HG03135 (cell line): ENCODE data around the gene LAMC1.

Experiments used
- ATAC-seq: cut with Tn5 transposase; IDR thresholded peaks from one replicate; pipeline ENCODE4 v1.9.1; 2021; ENCODE audit warnings: mild to moderate bottlenecking, moderate library complexity; ENCODE audit not compliant: unreplicated experiment

LAMC1 gene

DNA sequence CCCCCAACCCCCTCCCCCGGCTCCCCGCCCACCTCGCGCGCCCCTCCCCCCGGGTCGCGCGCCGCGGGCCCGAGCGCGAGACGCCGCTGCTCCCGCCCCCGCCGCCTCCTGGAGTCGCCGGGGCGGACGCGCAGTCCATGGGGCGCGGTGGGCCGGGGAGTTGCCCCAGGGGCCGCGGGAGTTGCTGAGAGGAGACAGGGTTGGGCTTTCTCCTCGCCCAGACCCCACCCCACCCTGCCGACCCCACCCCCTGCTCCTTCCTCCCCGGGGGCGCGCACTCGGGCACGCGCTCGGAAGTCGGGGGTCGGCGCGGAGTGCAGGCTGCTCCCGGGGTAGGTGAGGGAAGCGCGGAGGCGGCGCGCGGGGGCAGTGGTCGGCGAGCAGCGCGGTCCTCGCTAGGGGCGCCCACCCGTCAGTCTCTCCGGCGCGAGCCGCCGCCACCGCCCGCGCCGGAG, at the start of gene LAMC1:
Gene LAMC1, plus strand, starts transcription at position 275 of the 455 bp plus-strand sequence. CDS start 297 bp downstream, outside the sequence.
- peak; percentile 37 for ATAC-seq

DNA sequence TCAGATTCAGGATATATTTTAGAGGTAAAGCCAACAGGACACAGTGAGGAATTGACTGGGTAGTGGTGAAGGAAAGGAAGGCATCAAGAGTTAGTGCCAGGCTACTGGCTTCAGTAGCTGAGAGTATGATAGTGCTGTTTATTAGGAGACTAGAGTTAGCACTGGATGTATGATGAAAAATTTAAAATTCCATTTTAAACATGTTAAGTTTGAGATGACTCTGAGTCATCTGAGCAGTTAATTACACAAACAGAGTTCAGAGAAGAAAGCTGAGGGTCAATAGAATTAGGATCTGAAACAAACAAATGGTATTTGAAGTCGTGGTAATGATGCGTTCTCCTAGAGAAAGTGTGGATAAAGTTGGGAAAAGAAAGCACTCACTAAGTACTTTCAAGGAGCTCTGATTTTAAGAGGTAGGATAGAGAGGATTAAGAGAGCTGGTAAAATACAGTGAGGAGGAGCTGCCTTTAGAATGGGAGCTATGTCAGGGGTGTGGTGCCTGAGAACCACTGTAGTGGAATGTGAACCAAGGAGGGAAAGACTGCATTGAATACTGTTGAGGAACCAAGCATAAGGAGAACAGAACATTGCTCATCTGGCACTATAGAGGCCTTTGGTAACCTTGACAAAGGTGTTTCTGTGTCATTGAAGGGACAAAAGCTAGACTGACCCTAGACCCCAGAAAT, 48.6 kb upstream of the LAMC1 start:
- no peak for ATAC-seq

DNA sequence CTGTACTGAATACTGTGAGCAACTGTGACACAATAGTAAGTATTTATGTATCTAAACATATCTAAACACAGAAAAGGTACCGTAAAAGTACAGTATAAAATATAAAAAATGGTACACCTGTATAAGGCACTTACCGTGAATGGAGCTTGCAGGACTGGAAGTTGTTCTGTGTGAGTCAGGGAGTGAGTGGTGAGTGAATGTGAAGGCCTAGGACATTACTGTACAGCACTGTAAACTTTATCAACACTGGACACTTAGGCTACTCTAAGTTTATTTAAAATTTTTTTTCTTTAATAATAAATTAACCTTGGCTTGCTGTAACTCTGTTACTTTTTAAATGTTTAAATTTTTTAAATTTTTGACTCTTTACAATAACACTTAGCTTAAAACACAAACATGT, 45.7 kb upstream of the LAMC1 start:
- no peak for ATAC-seq

DNA sequence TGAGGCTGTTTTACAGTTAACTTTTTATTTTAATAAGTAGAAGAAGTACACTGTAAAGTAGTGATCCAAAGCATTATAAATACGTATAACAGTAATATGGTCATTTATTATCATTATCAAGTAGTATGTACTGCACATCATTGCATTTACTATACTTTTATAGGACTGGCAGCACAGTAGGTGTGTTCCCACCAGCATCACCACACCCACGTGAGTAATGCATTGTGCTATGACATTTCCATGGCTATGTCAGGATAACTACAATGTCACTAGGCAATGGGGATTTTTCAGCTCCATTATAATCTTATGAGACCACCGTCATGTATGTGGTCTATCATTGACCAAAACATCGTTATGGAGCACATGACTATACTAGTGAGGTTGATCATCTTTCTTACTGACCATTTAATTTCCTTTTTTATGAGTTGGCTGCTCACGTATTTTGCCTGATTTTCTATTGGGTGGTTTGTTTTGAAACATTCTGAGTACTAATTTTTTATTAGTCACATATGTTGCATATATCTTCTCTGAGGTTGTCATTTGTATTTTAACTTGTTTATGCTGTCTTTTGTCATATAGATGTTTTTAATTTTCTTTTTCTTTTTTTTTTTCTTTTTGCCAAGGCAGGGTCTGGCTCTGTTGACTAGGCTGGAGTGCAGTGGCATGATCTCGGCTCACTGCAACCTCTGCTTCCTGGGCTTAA, 44.9 kb upstream of the LAMC1 start:
- ATAC-seq = no peak

DNA sequence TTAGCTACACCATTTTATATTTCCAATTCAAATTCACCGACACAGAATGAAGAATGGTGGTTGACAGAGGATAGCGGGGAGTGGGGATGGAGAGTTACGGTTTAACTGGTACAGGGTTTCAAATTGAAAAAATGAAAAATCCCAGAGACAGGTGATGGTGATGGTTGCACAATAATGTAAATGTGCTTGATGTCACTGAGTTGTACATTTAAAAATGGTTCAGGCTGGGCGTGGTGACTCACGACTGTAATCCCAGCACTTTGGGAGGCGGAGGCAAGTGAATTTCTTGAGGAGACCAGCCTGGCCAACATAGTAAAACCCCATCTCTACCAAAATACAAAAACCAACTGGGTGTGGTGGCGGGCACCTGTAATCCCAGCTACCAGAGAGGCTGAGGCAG, 39.1 kb upstream of the LAMC1 start:
- no peak for ATAC-seq

DNA sequence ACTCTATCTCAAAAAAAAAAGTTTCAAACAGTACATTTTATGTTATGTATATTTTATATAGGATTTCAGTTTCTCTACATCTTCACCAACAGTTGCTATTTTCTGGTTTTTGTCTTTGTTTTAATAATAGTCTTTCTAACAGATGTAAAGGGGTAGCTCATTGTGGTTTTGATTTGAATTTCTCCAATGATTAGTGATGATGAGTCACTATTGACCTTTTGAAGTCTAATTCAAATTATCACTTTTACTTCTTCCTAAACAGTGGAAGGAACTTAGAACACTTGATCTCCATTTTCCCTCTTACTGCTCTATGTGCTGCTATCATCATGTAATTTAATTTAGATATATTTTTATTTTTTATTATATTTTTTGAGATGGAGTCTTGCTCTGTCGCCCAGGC, 38.6 kb upstream of the LAMC1 start:
- ATAC-seq = no peak

DNA sequence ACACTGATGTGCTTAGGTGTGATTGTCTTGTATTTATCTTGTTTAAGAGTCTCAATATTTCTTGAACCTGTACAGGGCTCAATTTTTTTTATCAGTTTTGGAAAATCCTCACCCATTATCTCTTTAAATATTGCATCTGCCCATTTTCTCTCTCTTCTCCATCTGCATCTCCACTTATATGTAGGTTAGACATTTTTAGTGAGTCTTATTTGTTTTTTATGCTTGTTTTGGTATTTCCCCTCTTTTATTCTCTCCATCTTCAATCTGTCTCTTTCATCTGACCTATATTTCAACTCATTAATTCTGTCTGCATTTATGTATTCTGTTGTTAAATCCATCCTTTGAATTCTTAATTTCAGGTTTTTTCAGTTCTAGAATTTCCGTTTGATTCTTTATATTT, 37.3 kb upstream of the LAMC1 start:
- no peak for ATAC-seq

DNA sequence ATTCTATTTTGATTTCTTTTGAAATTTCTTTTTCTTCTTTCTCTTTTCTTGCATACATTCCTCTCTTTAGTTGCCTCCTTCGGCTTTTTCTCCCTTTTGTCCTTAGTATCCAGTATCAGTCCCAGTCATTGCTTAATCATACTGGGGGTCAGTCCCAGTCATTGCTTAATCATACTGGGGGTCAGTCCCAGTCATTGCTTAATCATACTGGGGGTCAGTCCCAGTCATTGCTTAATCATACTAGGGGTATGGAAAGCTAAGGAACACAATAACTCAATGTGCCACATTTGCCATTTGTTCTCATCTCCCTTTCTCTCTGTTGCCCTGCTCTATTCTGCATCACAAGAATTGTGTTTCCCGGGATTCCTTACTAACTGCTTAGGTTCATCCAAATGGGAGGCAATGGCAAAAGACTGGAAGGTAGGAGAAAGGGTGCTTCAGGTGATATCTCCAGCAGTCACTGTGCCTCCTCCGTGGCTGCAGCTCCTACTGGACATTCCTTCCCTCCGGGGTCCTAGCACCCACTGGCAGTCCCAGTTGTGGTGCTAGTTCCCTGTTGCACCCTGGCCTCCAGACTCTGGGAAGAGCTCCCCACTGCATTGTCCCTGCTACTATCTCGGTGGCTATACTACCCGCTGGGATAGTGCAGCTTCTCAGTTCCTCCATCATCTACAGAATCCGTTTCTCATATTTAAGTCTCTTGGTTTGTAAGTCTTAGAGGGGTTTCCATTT, 32.6 kb upstream of the LAMC1 start:
- no peak for ATAC-seq

DNA sequence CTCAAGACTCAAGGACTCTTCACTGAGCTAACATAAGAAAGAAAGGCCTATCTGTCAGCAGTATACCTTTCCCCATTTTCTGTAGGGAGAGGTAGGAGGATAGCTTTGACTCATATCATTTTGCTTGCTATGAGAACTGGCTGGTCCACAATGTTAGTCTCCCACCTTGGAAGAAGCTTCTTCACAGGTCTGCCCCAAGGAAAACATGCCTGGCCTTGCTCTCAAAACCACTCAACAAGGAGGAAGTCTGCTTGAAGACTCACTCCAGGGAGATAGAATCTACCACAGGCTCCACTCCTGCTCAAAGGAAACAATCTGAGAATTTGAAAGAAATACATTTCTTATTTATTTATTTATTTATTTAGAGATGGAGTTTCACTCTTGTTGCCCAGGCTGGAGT, 29.5 kb upstream of the LAMC1 start:
- ATAC-seq = no peak

DNA sequence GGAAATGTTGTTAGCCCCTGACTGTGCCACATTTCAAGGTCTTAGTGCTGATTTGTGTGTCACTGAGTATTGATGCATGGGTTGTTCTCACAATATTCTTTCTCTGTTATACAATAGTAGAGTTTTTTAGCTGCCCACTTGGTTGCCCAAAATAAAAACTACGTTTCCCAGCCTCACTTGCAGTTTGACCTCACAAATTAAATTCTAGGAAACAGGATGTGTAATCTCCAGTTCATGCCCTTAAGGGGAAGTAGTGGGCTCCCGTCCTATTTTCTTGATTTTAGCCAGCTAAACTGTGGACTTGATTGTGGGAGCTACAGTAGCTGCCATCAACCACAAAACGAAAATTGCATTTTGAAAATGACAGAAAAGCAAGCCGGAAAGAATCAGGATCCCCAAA, 27.3 kb upstream of the LAMC1 start:
- ATAC-seq = no peak

DNA sequence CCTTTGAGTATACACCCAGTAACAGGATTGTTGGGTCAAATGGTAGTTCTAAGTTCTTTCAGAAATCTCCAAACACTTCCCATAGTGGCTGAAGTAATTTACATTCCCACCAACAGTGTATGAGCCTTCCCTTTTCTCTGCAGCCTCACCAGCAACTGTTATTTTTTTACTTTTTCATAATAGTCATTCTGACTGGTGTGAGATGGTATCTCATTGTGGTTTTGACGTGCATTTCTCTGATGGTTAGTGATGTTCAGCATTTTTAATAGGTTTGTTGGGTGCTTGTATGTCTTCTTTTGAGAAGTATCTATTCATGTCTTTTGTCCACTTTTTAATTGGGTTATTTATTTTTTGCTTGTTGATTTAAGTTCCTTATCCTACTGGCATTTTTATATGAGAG, 26.4 kb upstream of the LAMC1 start:
- no peak for ATAC-seq

DNA sequence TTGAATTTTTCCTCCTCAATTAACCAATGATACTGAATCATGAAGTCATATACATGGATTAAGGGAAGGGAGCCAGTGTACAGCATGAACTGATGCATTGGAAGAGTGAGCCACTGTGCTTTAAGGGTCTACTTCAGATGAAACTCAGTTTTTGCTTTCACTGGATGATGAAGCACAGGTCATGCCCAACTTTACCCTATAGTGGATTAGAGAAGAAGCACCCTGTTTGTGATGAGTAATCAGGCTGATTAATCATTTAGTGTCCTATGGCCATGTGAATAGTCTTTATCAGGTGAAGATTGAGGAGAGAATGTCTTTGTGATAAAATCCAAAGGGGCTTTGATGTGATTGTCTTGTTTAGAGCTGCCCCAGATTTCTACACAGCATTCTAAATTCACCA, 24.7 kb upstream of the LAMC1 start:
- no peak for ATAC-seq

DNA sequence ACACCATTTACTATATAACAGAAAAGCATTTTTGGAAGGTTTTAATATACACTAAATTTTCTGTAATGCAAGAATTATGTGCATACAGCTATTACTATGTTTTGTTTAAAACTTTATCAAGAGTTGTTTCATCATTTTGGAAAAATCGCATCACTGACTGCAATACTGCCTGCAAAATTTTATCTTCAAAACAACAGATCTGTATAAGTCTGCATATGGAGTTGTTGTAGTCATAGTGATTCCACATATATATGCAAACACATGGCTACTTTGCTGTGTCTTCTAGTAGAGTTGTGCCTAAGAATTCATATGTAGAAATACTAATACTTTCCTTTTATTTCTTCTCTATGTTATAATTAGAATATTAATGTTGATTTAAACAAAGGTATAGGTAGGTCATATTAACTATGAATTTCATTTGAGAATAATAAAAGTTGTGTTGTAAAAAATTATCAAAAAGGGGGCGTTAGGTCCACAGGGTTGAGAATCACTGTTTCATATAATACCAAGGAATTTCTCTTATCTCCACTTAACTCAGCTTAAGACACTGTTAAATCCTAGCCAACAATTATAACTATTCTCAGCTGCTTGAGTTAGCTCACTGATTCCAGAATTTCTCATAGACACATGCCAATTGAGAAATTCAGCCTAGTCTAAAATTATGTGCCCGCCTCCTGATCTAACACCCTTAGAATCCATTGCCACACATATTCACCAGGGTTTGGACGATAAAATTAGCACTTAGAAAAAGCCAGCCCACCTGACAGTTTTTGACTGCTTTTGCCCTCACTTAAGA, 22.9 kb upstream of the LAMC1 start:
- ATAC-seq = no peak

DNA sequence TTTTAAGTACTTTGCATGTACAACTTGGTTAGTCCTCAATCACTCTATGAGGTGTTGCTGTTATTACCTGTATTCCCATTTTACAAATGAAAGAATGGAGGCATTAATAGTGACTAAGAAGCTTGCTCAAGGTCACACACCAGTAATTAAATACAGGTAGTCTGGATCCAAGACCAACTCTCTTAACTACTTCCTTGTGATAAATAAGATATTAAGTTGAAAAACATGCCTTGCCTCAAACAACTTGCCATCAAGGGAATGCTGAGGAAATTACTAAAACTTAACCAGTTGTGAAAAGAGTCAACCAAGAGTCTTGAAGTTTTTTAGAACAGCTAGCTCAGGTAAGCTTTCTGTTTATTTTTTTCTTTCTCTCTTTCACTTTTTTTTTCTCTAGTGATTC, 21.0 kb upstream of the LAMC1 start:
- no peak for ATAC-seq

DNA sequence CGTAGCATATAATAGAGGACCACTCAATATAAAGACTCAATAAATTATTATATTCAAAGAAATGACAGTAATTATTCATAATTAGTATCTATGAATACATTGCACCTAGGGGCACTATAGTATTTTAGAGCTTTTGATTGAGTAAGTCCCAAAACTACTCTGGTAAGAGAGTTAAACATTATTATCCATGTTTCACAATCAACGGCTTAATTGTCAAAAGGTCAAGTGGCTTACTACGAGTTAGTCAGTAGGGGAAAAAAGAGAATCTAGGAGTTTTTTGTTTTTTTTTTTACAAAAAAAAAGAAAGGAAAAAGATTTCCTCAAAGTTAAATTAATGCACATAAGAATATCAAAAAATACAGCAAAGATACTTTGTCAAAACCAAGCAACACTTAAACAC, 20.4 kb upstream of the LAMC1 start:
- ATAC-seq = no peak

DNA sequence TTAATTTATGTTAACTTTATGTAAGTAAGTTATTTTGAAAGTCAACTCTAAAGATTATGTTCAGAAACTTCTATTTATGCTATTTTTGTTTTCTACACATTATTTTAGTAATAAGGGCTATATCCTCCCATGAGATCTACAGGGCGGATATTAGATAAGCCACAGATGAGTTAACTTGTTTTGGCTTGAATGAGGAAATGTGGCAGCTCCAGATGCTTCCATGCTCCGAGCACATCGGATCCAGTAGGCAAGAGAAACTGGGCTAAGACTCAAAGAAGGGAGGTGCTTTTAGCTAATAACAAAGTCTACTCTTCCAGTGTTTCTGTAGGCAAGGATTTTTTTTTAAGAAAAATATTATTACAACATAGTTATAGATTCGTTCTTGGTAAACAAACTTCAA, 20.0 kb upstream of the LAMC1 start:
- no peak for ATAC-seq

DNA sequence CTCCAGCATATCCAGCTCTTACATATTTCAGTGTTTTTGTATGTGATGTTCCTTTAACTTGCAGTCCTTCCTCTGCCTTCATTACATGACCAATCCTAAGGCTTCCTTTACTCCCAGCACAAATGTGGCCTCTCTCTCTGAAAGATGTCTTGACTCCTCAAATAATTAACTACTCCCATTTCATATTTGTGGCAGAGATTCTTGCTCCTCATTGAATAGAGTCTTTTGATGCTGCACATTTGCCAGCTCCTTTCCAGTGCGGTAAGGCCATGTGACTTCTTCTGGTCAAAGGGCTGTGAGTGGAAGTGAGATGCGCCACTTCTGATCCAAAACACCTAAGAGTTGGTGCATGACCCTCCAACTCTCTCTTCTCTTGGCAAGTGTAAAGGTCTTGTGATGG, 19.1 kb upstream of the LAMC1 start:
- ATAC-seq = no peak

DNA sequence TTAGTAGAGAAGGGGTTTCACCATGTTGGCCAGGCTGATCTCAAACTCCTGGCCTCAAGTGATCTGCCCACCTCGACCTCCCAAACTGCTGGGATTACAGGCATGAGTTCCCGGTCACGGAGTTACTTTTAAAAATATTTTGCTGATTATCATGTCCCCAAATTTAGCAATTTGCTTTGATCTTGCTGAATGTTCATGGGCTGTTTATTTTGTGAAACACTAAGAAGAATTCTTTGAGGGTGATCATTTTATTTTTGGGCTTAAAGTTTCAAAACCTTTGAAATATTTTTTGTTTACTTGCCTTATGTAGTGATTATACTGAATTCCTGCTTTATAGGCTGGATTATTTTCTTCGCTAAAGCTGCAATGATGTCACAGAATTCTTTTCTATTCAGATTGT, 11.4 kb upstream of the LAMC1 start:
- no peak for ATAC-seq

DNA sequence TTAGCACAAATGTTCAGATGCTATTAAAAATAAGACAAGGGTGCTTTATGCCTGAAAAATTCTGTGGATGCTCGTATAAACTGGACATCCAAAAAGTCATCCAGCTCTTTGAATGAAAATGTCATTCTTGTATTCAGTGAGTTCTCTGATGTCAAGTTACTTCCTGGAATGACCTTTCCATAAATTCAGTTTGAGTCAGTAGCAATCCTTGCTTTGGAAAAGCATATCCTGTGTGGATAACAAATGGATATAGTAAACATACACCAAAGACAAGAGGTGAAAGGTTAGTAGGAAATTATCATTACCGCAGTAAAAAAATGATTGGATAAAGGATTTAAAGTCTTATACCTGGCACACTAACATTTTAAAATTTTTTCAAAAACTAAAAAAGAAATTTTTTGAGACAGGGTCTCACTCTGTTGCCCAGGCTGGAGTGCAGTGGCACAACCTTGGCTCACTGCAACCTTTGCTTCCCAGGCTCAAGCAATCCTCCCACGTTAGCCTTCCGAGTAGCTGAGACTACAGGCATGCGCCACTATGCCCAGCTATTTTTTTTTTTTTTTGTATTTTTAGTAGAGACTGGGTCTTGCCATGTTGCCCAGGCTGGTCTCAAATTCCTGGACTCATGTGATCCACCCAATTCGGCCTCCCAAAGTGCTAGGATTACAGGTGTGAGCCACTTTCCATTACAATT, 10.8 kb upstream of the LAMC1 start:
- ATAC-seq = no peak

DNA sequence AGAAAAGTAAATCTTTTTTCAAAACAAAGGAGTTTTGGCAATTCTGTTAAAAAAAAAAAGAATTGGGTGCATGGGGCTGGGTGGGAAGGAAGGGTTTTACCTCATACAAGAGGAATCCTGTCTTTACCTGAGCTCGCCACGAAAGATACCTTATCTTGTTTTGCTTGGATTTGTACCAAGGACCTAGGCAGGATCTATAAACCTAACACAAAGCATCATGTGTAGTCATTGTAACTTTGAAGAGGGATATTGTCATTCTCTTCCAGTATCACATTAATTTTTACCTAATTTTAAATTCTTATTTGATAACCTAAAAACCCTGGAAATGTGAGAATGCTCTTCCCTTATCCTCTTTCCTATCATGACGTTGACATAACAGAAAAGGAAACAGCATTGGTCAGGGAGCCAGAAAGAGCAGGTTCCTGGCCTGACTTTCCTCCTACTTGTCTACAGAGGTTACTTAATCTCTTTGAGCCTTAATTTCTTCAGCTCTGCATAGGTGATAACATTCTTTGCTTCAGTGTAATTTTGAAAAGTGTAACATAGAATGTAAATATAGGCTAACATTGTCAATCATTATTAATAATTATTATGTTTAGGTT, 4.0 kb upstream of the LAMC1 start:
- no peak for ATAC-seq
